Pancreas (tissue), 10 donors: ENCODE measurements around the gene SIN3B. TPM values are rescaled to one million over a fixed set of nuclear protein-coding genes. Genes with fewer than 3 reads are reported as not detected.

ENCODE experiments used
- ATAC-seq, 4 donors: fragments of 200-7000 bp; cut with Tn5 transposase; one replicate each; pipeline versions ENCODE4 v1.8.0 to v1.9.1; 2020; ENCODE audit warnings: mild to moderate bottlenecking in 4 of 4, moderate library complexity in 4 of 4
- DNase-seq, 6 donors: peaks; one replicate each; pipeline ENCODE4 v3.0.0-alpha.2; 2020
- FAIRE-seq: peaks from 2 replicates; lab custom pipeline; 2012; peaks lifted over from hg19 to GRCh38; lab: Jason Lieb, UNC
- H3K27ac ChIP-seq, 4 donors: fragments of 200-600 bp; sonication (generic); 1 replicate in 3 of 4; 2 replicates in 1 of 4; pipeline versions ENCODE4 v1.5.0 to v1.8.0; 2020
- H3K27me3 ChIP-seq, 4 donors: fragments of 200-600 bp; one replicate each; pipeline ENCODE4 v1.8.0; 2021
- H3K36me3 ChIP-seq, 3 donors: fragments of 200-600 bp; sonication (generic) in 1 of 3; one replicate each; pipeline versions ENCODE4 v1.5.0 to v1.8.0; 2020 to 2021
- H3K4me1 ChIP-seq, 3 donors: fragments of 200-600 bp; one replicate each; pipeline ENCODE4 v1.8.0; 2021
- H3K4me3 ChIP-seq, 4 donors: fragments of 200-600 bp; sonication (generic) in 2 of 4; one replicate each; pipeline versions ENCODE4 v1.5.0 to v1.8.0; 2020 to 2021
- H3K9me3 ChIP-seq, 4 donors: fragments of 200-600 bp; one replicate each; pipeline ENCODE4 v1.8.0; 2021
- CTCF ChIP-seq, 4 donors: fragments of 200-600 bp; sonication (generic) in 3 of 4; IDR thresholded peaks; one replicate each; pipeline versions ENCODE4 v1.5.0 to v1.8.0; 2021; ENCODE audit warnings: antibody characterized with exemption in 4 of 4
- whole genome bisulfite sequencing, 2 donors: extraction: QIAGEN DNeasy Blood & Tissue Kit; methylation state at CpG; one replicate each; pipeline ENCODE4 v1.1.7; 2013; 5-methylcytosine and 5-hydroxymethylcytosine counted together
- intact Hi-C, 3 donors: fragments of 100-400 bp; cut with DNase I; formaldehyde crosslinking; loops; one replicate each; pipeline versions ENCODE4 v1.11.1 to v1.14.2; 2022
- polyA plus RNA-seq, 2 donors: library from polyadenylated mRNA; stranded (reverse); fragments of 200-250 nt; gene quantifications; one replicate each; pipeline ENCODE4 v1.2.3, GENCODE V29; 2013
- total RNA-seq, 6 donors: library from RNA; stranded (reverse); fragmentation: NEBNext Ultra II Directional in 4 of 6; extraction: Animal tissue kit (Norgen Biotek cat#: 25700) in 4 of 6; gene quantifications; one replicate each; pipeline versions ENCODE4 v1.2.1 to v1.2.4, GENCODE V29; 2021 to 2023
- donor health status: healthy with polysubstance abuse.
- donor health status: DM: no; HTN: no; CAD: no; lungs with moderate emphysema.
- donor health status: DM: no; HTN: no; CAD: no.
- donor health status: control.
- donor health status: control.
- donor health status: Bipolar disorder and iron deficiency.
- donor health status: DM: yes; HTN: yes; CAD: no.
- donor health status: DM: no; HTN: no; CAD: no.
- donor health status: DM: no; HTN: no; CAD: no.
- donor health status: DM: yes; HTN: yes; CAD: no.

SIN3B gene
- total and polyA plus RNA-seq, 8 donors, result 13.6 to 51.8 (median 20.1) TPM

GRCh38 chr19:16899566-16900075, 70.4 kb downstream of the SIN3B start:
- no peak for DNase-seq
- no peaks in the 10 kb centered on the region for H3K27me3 ChIP-seq
- intact Hi-C loops, result no loop called here
- 29 to 36% methylated on average over 7 of the region's 7 CpGs for WGBS, 2 donors
- no peak overlapping the region for H3K4me3 ChIP-seq
- H3K36me3 ChIP-seq, result no peaks in the 10 kb centered on the region
- ATAC-seq, result no peak
- no peak for FAIRE-seq
- H3K4me1 ChIP-seq, result no peaks in the 10 kb centered on the region
- TF ChIP-seq CTCF (IDR thresholded peaks at IDR 0.05), result no peak
- no peaks in the 10 kb centered on the region for H3K9me3 ChIP-seq
- H3K27ac ChIP-seq, result no peak overlapping the region

GRCh38 chr19:16901491-16902175, 72.4 kb downstream of the SIN3B start:
- Histone ChIP-seq H3K4me3 (no peak overlapping the region), H3K9me3 (no peaks in the 10 kb centered on the region), H3K4me1 (no peaks in the 10 kb centered on the region), H3K36me3 (no peaks in the 10 kb centered on the region), H3K27me3 (no peaks in the 10 kb centered on the region), H3K27ac (no peak overlapping the region)
- ATAC-seq (no peak), DNase-seq (no peak), FAIRE-seq (no peak)
- 69 to 78% methylated on average over 19 of the region's 19 CpGs for WGBS, 2 donors
- no peak for TF ChIP-seq CTCF (IDR thresholded peaks at IDR 0.05)
- intact Hi-C loops, result no loop called here

DNA sequence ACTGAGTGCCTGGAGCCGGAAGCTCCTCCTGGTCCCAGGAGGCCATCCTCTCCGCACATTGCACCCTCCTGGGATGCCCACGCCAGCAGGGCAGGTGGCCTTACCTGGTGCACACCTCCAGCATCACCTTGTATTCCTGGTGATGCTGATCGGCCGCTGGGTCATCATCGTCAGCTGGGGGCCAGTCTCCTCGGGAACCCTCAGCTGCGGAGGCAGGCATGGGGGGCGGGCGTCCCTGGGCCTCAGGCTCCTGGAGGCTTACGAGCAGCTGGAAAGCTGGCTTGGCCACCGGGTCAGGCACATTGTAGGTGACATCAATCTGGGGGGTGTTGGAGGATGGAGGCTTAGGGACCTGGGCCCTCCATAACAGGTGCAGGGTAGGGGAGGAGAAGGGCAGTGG, 73.3 kb downstream of the SIN3B start:
- WGBS, 2 donors, result 78 to 81% methylated on average over 12 of the region's 12 CpGs
- H3K4me3 ChIP-seq, result no peak overlapping the region
- no peak for FAIRE-seq
- intact Hi-C loops, result no loop called here
- TF ChIP-seq CTCF (IDR thresholded peaks at IDR 0.05), result no peak
- DNase-seq, result no peak
- H3K4me1 ChIP-seq, result no peaks in the 10 kb centered on the region
- no peaks in the 10 kb centered on the region for H3K9me3 ChIP-seq
- H3K36me3 ChIP-seq, result no peaks in the 10 kb centered on the region
- ATAC-seq, result no peak
- H3K27ac ChIP-seq, result no peak overlapping the region
- H3K27me3 ChIP-seq, result no peaks in the 10 kb centered on the region

DNA sequence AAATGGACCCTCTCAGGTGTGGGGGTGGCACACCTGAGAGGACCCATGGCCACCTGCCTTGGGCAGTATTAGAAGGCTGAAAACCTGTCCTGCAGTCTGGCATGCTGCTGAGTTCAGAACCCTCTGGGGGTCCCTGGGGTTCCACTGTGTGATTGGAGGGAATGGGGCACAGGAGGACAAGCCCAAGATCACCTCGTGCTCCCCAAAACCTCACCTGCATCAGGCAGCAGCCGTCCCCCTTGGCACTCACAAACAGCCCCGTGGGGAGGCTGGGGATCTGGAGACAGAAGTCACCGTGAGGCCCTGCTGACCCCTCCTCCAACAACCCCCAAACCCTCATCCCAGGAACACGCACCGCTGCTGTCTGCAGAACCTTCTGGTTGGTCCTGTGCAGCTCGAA, 74.1 kb downstream of the SIN3B start:
- H3K4me1 ChIP-seq, result no peaks in the 10 kb centered on the region
- H3K9me3 ChIP-seq, result no peaks in the 10 kb centered on the region
- no peak for FAIRE-seq
- no peak for ATAC-seq
- H3K36me3 ChIP-seq, result no peaks in the 10 kb centered on the region
- no peak overlapping the region for H3K27ac ChIP-seq
- DNase-seq, result no peak
- 70 to 80% methylated on average over 7 of the region's 7 CpGs for WGBS, 2 donors
- no peak overlapping the region for H3K4me3 ChIP-seq
- no peak for TF ChIP-seq CTCF (IDR thresholded peaks at IDR 0.05)
- intact Hi-C loops, result no loop called here
- no peaks in the 10 kb centered on the region for H3K27me3 ChIP-seq

- ATAC-seq, result no peak
- no peaks in the 10 kb centered on the region for H3K36me3 ChIP-seq
- H3K4me1 ChIP-seq, result no peaks in the 10 kb centered on the region
- no peak for TF ChIP-seq CTCF (IDR thresholded peaks at IDR 0.05)
- H3K27me3 ChIP-seq, result no peaks in the 10 kb centered on the region
- H3K9me3 ChIP-seq, result no peaks in the 10 kb centered on the region
- no peak for DNase-seq
- no peak for FAIRE-seq
- H3K27ac ChIP-seq, result no peak overlapping the region
- intact Hi-C loops, result no loop called here
- H3K4me3 ChIP-seq, result no peak overlapping the region
- WGBS, 2 donors, result 42 to 76% methylated on average over 5 of the region's 5 CpGs
These were observed 75.4 kb downstream of the SIN3B start for GRCh38 chr19:16904599-16904998.
